Astrocyte (in vitro differentiated cells and primary cell): ENCODE results near the gene PDE1A. TPM values are rescaled to one million over a fixed set of nuclear protein-coding genes. Genes with fewer than 3 reads are reported as not detected.

Source experiments
- DNase-seq: peaks from one replicate; pipeline ENCODE4 v3.0.0-alpha.2; 2010; ENCODE audit warnings: low read depth
- FAIRE-seq: peaks from 2 replicates; lab custom pipeline; 2011; peaks lifted over from hg19 to GRCh38; lab: Jason Lieb, UNC
- H2AFZ ChIP-seq: 2 replicates; pipeline ENCODE4 v1.6.0; 2012; ENCODE audit warnings: low read depth, low read length, inconsistent platforms
- H3K27ac ChIP-seq: 2 replicates; pipeline ENCODE4 v1.5.1; 2011; ENCODE audit warnings: low read depth, low read length, inconsistent platforms
- H3K27me3 ChIP-seq: 2 replicates; pipeline ENCODE4 v1.6.0; 2011; ENCODE audit warnings: low read length, inconsistent platforms; ENCODE audit not compliant: insufficient read depth
- H3K36me3 ChIP-seq: 2 replicates; pipeline ENCODE4 v1.5.1; 2011; ENCODE audit warnings: low read length, inconsistent platforms; ENCODE audit not compliant: insufficient read depth
- H3K4me1 ChIP-seq: 2 replicates; pipeline ENCODE4 v1.5.1; 2011; ENCODE audit warnings: low read length, inconsistent platforms; ENCODE audit not compliant: insufficient read depth
- H3K4me2 ChIP-seq: 2 replicates; pipeline ENCODE4 v1.6.0; 2012; ENCODE audit warnings: low read length, inconsistent platforms
- H3K4me3 ChIP-seq: 2 replicates; pipeline ENCODE4 v1.5.1; 2011; ENCODE audit warnings: low read depth, mild to moderate bottlenecking, low read length, inconsistent platforms; ENCODE audit not compliant: insufficient read depth
- H3K79me2 ChIP-seq: 2 replicates; pipeline ENCODE4 v1.6.0; 2012; ENCODE audit warnings: mild to moderate bottlenecking, low read length, inconsistent platforms; ENCODE audit not compliant: insufficient read depth
- H3K9ac ChIP-seq: 2 replicates; pipeline ENCODE4 v1.6.0; 2012; ENCODE audit warnings: mild to moderate bottlenecking, low read length, inconsistent platforms
- H3K9me3 ChIP-seq: 2 replicates; pipeline ENCODE4 v1.5.1; 2012; ENCODE audit warnings: low read depth, mild to moderate bottlenecking, low read length, inconsistent platforms; ENCODE audit not compliant: insufficient read depth
- H4K20me1 ChIP-seq: 2 replicates; pipeline ENCODE4 v1.6.0; 2012; ENCODE audit warnings: low read length, inconsistent platforms; ENCODE audit not compliant: insufficient read depth
- H3K27ac Mint-ChIP-seq: one replicate; pipeline ENCODE4 v1.8.0; 2021; ENCODE audit warnings: mild to moderate bottlenecking, mixed read lengths; ENCODE audit not compliant: unreplicated experiment
- H3K27me3 Mint-ChIP-seq: one replicate; pipeline ENCODE4 v1.8.0; 2021; ENCODE audit warnings: low read depth, mixed read lengths; ENCODE audit not compliant: unreplicated experiment
- H3K36me3 Mint-ChIP-seq: one replicate; pipeline ENCODE4 v1.8.0; 2021; ENCODE audit warnings: low read depth, mixed read lengths; ENCODE audit not compliant: unreplicated experiment
- H3K4me1 Mint-ChIP-seq: one replicate; pipeline ENCODE4 v1.8.0; 2021; ENCODE audit warnings: low read depth, mixed read lengths; ENCODE audit not compliant: unreplicated experiment
- H3K4me3 Mint-ChIP-seq: one replicate; pipeline ENCODE4 v1.8.0; 2021; ENCODE audit warnings: mild to moderate bottlenecking, moderate library complexity, mixed read lengths; ENCODE audit not compliant: unreplicated experiment
- H3K9me3 Mint-ChIP-seq: one replicate; pipeline ENCODE4 v1.8.0; 2021; ENCODE audit warnings: mild to moderate bottlenecking, mixed read lengths; ENCODE audit not compliant: unreplicated experiment
- EZH2 ChIP-seq: IDR thresholded peaks from 2 replicates; pipeline ENCODE4 v1.6.1; 2012; ENCODE audit warnings: mild to moderate bottlenecking, low read length, inconsistent platforms; ENCODE audit not compliant: insufficient read depth
- total RNA-seq: library from RNA; stranded (reverse); gene quantifications from 2 replicates; pipeline ENCODE4 v1.2.1, GENCODE V29; 2021
- TF ChIP-seq, protein P1 (sequence below): IDR thresholded peaks from 2 replicates; pipeline ENCODE4 v1.5.1; 2011; ENCODE audit warnings: low read depth, mild to moderate bottlenecking, inconsistent platforms, low read length, moderate library complexity; ENCODE audit not compliant: insufficient read depth

PDE1A gene
- total RNA-seq, 1 donor from 2014 or later = 0.32 TPM

DNA sequence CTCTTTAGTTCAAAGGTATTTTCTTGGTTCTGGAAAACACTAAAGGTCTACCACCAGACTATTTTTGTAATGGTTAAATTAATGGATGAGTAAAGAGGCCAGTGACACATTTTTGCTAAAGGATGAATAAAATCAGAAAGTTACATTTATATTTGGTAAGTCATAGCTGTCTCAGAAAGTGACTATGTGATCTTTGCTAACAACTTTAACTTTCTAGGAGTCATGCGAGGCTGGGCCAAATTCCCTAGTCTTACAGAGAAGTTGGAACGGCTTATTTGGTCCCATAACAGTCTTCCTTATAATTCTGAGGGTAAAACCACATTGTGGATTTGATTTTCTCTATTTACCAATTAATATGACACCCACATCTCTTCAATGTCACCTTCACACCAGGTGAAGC, 198.1 kb downstream of the PDE1A start:
- FAIRE-seq (no peak), DNase-seq (peak; percentile 56)
- peak overlapping the region; percentile 21 for H3K9ac ChIP-seq
- no peaks in the 10 kb centered on the region for H4K20me1 ChIP-seq
- Mint-ChIP-seq H3K4me1 (no peaks in the 10 kb centered on the region), H3K36me3 (no peaks in the 10 kb centered on the region), H3K27ac (no peak overlapping the region), H3K9me3 (no peaks in the 10 kb centered on the region), H3K4me3 (no peak overlapping the region), H3K27me3 (no peaks in the 10 kb centered on the region)
- TF ChIP-seq, protein P1, sequence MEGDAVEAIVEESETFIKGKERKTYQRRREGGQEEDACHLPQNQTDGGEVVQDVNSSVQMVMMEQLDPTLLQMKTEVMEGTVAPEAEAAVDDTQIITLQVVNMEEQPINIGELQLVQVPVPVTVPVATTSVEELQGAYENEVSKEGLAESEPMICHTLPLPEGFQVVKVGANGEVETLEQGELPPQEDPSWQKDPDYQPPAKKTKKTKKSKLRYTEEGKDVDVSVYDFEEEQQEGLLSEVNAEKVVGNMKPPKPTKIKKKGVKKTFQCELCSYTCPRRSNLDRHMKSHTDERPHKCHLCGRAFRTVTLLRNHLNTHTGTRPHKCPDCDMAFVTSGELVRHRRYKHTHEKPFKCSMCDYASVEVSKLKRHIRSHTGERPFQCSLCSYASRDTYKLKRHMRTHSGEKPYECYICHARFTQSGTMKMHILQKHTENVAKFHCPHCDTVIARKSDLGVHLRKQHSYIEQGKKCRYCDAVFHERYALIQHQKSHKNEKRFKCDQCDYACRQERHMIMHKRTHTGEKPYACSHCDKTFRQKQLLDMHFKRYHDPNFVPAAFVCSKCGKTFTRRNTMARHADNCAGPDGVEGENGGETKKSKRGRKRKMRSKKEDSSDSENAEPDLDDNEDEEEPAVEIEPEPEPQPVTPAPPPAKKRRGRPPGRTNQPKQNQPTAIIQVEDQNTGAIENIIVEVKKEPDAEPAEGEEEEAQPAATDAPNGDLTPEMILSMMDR = no peak
- TF ChIP-seq EZH2 = no peak
- H3K27ac ChIP-seq = peak overlapping the region; percentile 51
- no peaks in the 10 kb centered on the region for H3K27me3 ChIP-seq
- H3K9me3 ChIP-seq = no peaks in the 10 kb centered on the region
- H3K4me3 ChIP-seq = no peak overlapping the region
- H3K36me3 ChIP-seq = no peaks in the 10 kb centered on the region
- H2AFZ ChIP-seq = no peak overlapping the region
- H3K4me1 ChIP-seq = peaks cover 5% of the 10 kb centered on the region
- no peaks in the 10 kb centered on the region for H3K79me2 ChIP-seq
- peak overlapping the region; percentile 61 for H3K4me2 ChIP-seq

GRCh38 chr2:182228073-182228473, 198.8 kb downstream of the PDE1A start:
- H3K27ac Mint-ChIP-seq = no peak overlapping the region
- H3K27me3 Mint-ChIP-seq = no peaks in the 10 kb centered on the region
- no peak overlapping the region for H3K9ac ChIP-seq
- no peaks in the 10 kb centered on the region for H3K9me3 Mint-ChIP-seq
- H3K27me3 ChIP-seq = no peaks in the 10 kb centered on the region
- H3K36me3 Mint-ChIP-seq = no peaks in the 10 kb centered on the region
- H3K27ac ChIP-seq = no peak overlapping the region
- H3K79me2 ChIP-seq = no peaks in the 10 kb centered on the region
- no peaks in the 10 kb centered on the region for H3K9me3 ChIP-seq
- no peaks in the 10 kb centered on the region for H3K36me3 ChIP-seq
- no peaks in the 10 kb centered on the region for H3K4me1 Mint-ChIP-seq
- peaks cover 5% of the 10 kb centered on the region for H3K4me1 ChIP-seq
- FAIRE-seq (no peak), DNase-seq (no peak)
- H2AFZ ChIP-seq = no peak overlapping the region
- H3K4me3 ChIP-seq = no peak overlapping the region
- H3K4me2 ChIP-seq = no peak overlapping the region
- H3K4me3 Mint-ChIP-seq = no peak overlapping the region
- TF ChIP-seq EZH2 = no peak
- TF ChIP-seq, protein P1 = no peak
- H4K20me1 ChIP-seq = no peaks in the 10 kb centered on the region

DNA sequence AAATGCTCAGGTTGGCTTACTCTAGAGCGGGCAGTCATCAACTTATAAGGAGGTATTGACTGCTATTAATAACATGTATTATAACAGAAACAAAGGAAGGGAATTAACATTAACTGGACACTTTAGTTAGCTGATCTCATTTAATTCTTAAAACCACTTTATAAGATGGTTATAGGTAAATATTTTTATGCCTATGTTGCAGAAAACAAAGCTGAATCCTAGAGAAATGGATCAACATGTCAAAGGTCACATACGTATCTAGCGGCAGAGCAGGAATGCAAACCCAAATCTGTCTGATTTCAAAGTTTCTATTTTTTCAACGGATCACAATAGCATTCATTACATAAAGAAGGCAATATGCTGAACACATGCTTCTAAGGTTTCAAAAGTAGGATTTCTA, 200.0 kb downstream of the PDE1A start:
- Histone ChIP-seq H3K36me3 (no peaks in the 10 kb centered on the region), H3K27ac (no peak overlapping the region), H3K27me3 (no peaks in the 10 kb centered on the region), H4K20me1 (no peaks in the 10 kb centered on the region), H3K4me2 (no peak overlapping the region), H3K4me1 (peaks cover 5% of the 10 kb centered on the region), H2AFZ (no peak overlapping the region), H3K9ac (no peak overlapping the region), H3K79me2 (no peaks in the 10 kb centered on the region), H3K9me3 (no peaks in the 10 kb centered on the region), H3K4me3 (no peak overlapping the region)
- Mint-ChIP-seq H3K4me3 (no peak overlapping the region), H3K4me1 (no peaks in the 10 kb centered on the region), H3K9me3 (no peaks in the 10 kb centered on the region), H3K27me3 (no peaks in the 10 kb centered on the region), H3K36me3 (no peaks in the 10 kb centered on the region), H3K27ac (no peak overlapping the region)
- DNase-seq = no peak
- no peak for TF ChIP-seq EZH2
- TF ChIP-seq, protein P1 = no peak
- FAIRE-seq = no peak
